AG04450 (cell line): Measurements from ENCODE around the gene ZNF740. TPM values are rescaled to one million over a fixed set of nuclear protein-coding genes. Genes with fewer than 3 reads are reported as not detected.

Source experiments
- CTCF ChIA-PET: fragments of 300-600, 350-600 bp; formaldehyde crosslinking; extraction: SDS; loops from one replicate; lab custom pipeline; 2022; ENCODE audit warnings: antibody characterized with exemption, inconsistent platforms; lab: Charles Lee
- POLR2A ChIA-PET: fragments of 350-600 bp; formaldehyde crosslinking; extraction: SDS; loops from one replicate; lab custom pipeline; 2021; ENCODE audit warnings: antibody characterized with exemption, inconsistent platforms; lab: Yijun Ruan, JAX
- DNase-seq: peaks from one replicate; pipeline ENCODE4 v3.0.0-alpha.2; 2011; ENCODE audit warnings: low read depth, low spot score
- H3K27ac ChIP-seq: one replicate; pipeline ENCODE4 v1.5.1; 2012; ENCODE audit warnings: low read depth, low read length, control low read depth
- H3K27me3 ChIP-seq: one replicate; pipeline ENCODE4 v1.6.0; 2012; ENCODE audit warnings: low read length; ENCODE audit not compliant: control insufficient read depth, insufficient read depth
- H3K4me3 ChIP-seq: 2 replicates; pipeline ENCODE4 v1.5.1; 2011; ENCODE audit warnings: mild to moderate bottlenecking, low read depth, low read length, control low read depth
- H3K9me3 ChIP-seq: 2 replicates; pipeline ENCODE4 v1.5.1; 2012; ENCODE audit warnings: low read length; ENCODE audit not compliant: control insufficient read depth, insufficient read depth
- CTCF ChIP-seq: IDR thresholded peaks from 2 replicates; pipeline ENCODE4 v1.5.1; 2011; ENCODE audit warnings: low read depth, low read length, control low read depth, inconsistent platforms
- polyA plus RNA-seq: library from polyadenylated mRNA; depleted of rRNA; stranded (reverse); fragments of >200 nt; gene quantifications from 2 replicates; pipeline ENCODE4 v1.2.3, GENCODE V29; 2011

The ZNF740 gene
- polyA plus RNA-seq, 1 experiment: 21.7 TPM

DNA sequence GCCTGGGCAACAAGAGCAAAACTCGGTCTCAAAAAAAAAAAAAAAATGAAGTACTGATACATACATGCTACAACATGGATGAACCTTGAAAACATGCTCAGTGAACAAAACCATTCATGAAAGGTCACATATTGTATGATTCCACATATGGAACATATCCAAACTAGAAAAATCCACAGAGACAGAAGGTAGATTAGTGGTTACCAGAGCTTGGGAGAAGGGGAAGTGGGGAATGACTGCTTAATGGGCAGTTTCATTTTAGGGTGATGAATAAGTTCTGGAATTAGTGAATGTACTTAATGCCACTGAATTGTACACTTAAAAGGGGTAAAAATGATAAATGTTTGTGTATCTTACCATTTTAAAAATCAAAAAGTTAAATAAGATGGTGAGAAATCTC is 23.8 kb downstream of the ZNF740 start:
- Histone ChIP-seq H3K27ac (no peak overlapping the region), H3K27me3 (no peaks in the 10 kb centered on the region), H3K9me3 (no peaks in the 10 kb centered on the region), H3K4me3 (no peak overlapping the region)
- ChIA-PET POLR2A (no interaction called here), CTCF (interaction anchor here (0.6 to 1.2 kb wide), 3 partner anchors 9 to 93 kb away, joined by 3 to 6 read pairs (median 5); no protein-coding TSS in a partner anchor)
- TF ChIP-seq CTCF: no peak
- no peak for DNase-seq

- CTCF ChIA-PET: interaction anchor here (1.9 kb wide), 1 partner anchor 115 kb away, joined by 5 read pairs; the partner anchor contains the start of gene AAAS
Observed at GRCh38 chr12:53205747-53206419, 25.4 kb downstream of the ZNF740 start.

DNA sequence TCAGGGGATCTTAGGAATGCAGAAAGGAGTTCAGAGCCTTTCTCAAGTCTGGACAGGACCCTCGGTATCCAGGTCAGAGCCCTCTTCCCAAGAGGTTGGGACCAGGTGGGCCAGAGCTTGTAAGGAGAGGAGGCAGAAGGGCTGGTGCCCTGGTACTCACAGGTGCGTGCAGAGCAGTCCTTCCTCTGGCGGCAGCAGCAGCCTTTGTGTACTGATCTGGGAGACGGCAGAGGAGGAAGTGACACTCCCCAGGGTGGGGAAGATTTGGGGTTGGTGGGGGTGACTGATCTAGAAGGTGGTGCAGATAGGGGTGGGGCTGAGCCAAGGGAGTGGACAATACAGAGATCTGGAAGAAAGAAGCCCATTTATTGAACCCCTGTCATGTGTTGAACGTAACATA is 26.5 kb downstream of the ZNF740 start, which contains the start of gene ITGB7:
Gene ITGB7, minus strand, starts transcription at position 210 of the 400 bp plus-strand sequence. CDS start 6,808 bp downstream, outside the sequence.
- H3K27ac ChIP-seq: peak within 1 kb of the TSS; percentile 81
- no peak within 1 kb of the TSS for H3K4me3 ChIP-seq
- POLR2A ChIA-PET: no interaction called here
- CTCF ChIA-PET: interaction anchor here (0.8 to 1.9 kb wide), 3 partner anchors 9 to 116 kb away, joined by 3 to 5 read pairs (median 4); partner anchors contain the start of gene AAAS
- no peaks in the 10 kb centered on the region for H3K27me3 ChIP-seq
- H3K9me3 ChIP-seq: no peaks in the 10 kb centered on the region
- DNase-seq: no peak
- no peak for TF ChIP-seq CTCF

More at GRCh38 chr12:53205747-53206419, 25.4 kb downstream of the ZNF740 start:
- no peaks in the 10 kb centered on the region for H3K9me3 ChIP-seq
- POLR2A ChIA-PET: interaction anchor here (0.6 kb wide), 1 partner anchor 140 kb away, joined by 3 read pairs; no protein-coding TSS in a partner anchor
- H3K27ac ChIP-seq: peak overlapping the region; percentile 81
- DNase-seq: peak; percentile 61
- no peaks in the 10 kb centered on the region for H3K27me3 ChIP-seq
- no peak overlapping the region for H3K4me3 ChIP-seq
- TF ChIP-seq CTCF: no peak

DNA sequence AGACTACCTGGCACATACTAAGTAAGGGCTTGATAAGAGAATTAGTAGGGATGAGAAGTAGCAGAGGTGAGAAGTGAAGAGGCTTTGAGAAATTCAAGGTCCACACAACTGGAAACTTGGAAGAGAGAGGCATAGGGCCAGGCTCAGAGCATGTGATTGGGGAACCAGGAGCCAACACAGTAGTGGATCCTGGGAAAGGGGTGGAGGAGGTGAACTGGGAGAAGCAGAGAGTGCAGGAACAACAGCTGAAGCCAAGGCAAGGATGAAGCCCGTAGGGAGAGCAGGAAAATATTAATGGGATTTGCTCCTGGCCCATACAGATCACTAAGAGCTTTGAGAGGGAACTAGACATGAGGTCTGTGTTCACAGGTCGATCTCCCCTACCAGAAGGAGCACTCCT is 27.9 kb downstream of the ZNF740 start:
- DNase-seq: no peak
- Histone ChIP-seq H3K27ac (no peak overlapping the region), H3K9me3 (no peaks in the 10 kb centered on the region), H3K27me3 (no peaks in the 10 kb centered on the region), H3K4me3 (no peak overlapping the region)
- ChIA-PET POLR2A (no interaction called here), CTCF (interaction anchor here (0.6 to 9.1 kb wide), 6 partner anchors 11 to 170 kb away, joined by 3 to 137 read pairs (median 4); partner anchors contain the start of gene AAAS)
- TF ChIP-seq CTCF: no peak

DNA sequence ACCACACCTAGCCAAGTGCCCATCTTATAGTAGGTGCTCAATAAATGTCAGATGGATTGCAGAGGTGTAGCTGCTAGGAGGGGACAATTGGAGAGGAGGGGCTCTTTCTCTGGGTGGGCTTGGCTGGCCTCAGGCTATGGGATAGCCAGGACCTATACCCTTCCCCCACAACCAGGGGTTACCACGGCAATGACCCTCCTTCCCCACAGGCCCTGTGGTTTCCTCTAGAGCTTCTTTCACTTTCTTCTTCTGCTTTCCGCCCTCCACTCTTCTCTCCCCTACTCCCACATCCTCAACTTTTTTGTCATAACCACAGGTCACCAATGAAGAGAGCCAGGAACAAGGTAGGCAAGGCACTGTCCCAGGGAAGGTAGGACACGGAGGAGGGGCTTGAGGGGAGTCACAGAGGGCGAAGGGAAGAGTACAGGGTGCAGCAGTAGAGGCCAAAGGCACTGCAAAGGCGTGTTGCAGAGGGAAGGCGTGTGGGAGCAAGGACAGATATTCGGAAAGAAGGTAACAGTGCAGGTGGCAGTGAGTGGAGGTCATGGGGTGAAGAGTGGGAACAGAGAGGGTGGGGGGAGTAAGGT is 28.4 kb downstream of the ZNF740 start:
- no peaks in the 10 kb centered on the region for H3K9me3 ChIP-seq
- no peak for TF ChIP-seq CTCF
- H3K27ac ChIP-seq: no peak overlapping the region
- no peak overlapping the region for H3K4me3 ChIP-seq
- ChIA-PET POLR2A (no interaction called here), CTCF (interaction anchor here (1.6 to 9.1 kb wide), 4 partner anchors 78 to 136 kb away, joined by 4 to 137 read pairs (median 6); partner anchors contain the start of gene AAAS)
- DNase-seq: no peak
- no peaks in the 10 kb centered on the region for H3K27me3 ChIP-seq
